ENCODE data around the gene PAH.

Gene PAH

DNA sequence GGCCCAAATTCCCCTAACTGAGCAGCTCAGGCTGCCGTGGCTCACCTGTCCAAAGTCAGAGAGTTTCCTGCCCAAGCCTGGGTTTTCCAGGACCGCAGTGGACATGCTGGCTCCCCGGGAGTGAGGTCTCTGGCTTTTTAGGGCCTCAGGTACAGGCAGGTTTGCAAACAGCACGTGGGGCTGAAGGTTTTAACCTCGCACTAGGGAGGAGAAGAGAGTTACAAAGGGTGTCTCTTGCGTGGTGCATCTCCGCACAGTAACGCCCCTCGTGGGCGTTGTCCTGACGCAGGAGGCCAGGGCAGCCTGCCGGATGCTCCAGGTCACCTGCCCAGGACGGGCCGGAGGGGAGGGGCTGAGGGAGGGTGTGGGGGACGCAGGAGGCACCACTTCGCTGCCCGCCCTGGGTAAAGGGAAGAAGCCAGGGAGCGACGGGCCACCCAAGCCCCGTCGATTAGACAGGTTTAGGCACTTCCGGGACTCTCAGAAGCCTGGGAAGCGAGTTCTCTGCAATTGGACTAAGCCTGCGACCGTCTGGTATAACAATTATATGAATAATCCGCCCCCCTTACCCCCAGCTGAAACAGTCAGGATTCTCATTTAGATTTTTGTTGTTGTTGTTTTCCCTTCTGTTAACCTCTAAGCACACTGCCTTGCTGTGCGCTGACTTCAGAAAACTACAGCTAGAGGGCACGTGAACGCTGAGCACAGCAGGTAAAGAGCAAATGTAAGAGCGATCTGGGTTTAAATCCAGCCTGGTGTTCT is at the start of gene PAH:
TSS of gene PAH (minus strand) at position 219 of the 762 bp plus-strand sequence. CDS start at position 105, 114 bp downstream.
- H3K36me3 ChIP-seq (ENCODE audit: control insufficient read depth, insufficient read depth, low read length): no peaks in the 10 kb centered on the region
- H3K9ac ChIP-seq (ENCODE audit: low read length): no peak within 1 kb of the TSS
- peak within 1 kb of the TSS; percentile 24 for H3K4me3 ChIP-seq (ENCODE audit: low read length)
- no peak within 1 kb of the TSS for H3K27ac ChIP-seq (ENCODE audit: low read depth, low read length)
- H3K4me1 ChIP-seq (ENCODE audit: control insufficient read depth, insufficient read depth, low read length): no peaks in the 10 kb centered on the region
- no peaks in the 10 kb centered on the region for H3K27me3 ChIP-seq (ENCODE audit: control insufficient read depth, insufficient read depth, low read length)

DNA sequence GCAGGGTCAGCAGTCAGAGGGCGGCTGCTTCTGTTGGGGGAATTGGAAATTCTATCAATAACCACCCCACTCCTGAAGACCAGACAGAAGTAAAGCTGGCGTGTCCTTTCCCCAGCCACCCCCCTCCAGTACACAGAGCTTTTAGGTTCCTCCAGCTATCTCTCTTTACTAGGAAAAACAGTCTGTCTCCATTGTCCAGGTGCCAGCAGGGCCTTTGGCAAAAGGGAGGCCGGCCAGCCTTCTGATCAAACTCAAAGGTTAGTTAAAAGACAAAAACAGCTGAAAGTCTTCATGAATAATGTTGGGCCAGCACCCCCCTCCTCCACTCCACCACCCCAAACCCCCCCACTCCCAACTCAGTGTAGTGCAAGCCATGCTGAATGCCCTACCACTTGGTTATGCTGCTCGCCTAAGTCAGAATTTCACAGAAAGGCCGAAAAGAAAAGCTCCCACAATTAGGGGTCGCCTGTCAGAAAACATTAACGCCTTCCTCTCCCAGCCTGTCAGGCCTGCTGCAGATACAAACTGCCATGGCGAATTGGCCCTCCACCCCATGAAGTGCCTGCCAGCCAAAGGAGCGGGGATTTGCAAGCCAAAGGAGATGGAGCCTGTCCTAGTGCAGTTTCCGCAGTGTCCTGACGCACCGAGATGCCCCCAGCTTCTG is 49.3 kb upstream of the PAH start:
- no peaks in the 10 kb centered on the region for H3K4me1 ChIP-seq (ENCODE audit: control insufficient read depth, insufficient read depth, low read length)
- no peak overlapping the region for H3K27ac ChIP-seq (ENCODE audit: low read depth, low read length)
- H3K9ac ChIP-seq (ENCODE audit: low read length): no peak overlapping the region
- H3K4me3 ChIP-seq (ENCODE audit: low read length): no peak overlapping the region
- H3K36me3 ChIP-seq (ENCODE audit: control insufficient read depth, insufficient read depth, low read length): no peaks in the 10 kb centered on the region
- peaks cover 17% of the 10 kb centered on the region for H3K27me3 ChIP-seq (ENCODE audit: control insufficient read depth, insufficient read depth, low read length)

DNA sequence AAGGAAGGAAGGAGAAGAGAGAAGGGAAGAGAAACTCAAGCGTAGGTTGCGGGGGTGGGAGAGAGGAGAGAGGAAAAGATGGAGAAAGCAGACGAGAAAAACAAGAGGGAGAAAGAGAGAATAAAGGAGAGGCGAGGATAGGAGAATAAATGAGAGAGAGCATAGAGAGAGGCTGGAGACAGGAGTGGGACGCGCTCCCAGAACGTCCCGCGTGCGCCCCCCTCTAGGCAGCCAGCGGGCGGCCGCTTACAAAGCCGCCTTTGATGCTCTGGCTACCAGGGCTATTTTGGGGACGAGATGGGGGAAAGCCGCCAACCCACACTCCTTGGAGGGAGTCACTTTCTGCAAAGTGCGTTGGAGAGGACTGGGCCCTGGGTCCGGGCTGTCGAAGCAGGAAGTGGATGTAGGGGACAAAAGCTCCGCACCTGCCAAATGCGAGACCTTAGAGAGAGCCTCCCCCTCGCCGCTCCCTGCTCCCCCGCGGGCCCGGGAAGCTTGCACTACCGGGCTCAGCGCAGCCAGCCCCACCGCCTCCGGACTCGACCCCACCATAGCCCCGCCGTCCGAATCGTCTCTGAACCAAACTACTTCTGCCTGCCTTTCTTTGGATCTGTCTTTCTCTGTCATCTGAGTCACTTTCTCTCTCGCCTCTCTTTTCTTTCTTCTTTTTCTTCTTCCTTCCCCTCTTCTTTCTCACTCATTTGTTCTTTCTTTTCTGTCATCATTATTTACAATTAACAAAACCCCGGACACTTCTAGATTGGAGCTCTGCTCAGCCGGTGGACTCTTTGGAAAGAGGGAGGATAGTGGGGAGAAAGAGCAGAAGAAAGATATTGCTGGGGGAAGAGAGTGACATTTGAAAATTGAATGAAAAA is 48.5 kb upstream of the PAH start:
- H3K9ac ChIP-seq (ENCODE audit: low read length): no peak overlapping the region
- H3K4me1 ChIP-seq (ENCODE audit: control insufficient read depth, insufficient read depth, low read length): no peaks in the 10 kb centered on the region
- no peaks in the 10 kb centered on the region for H3K36me3 ChIP-seq (ENCODE audit: control insufficient read depth, insufficient read depth, low read length)
- peaks cover 17% of the 10 kb centered on the region for H3K27me3 ChIP-seq (ENCODE audit: control insufficient read depth, insufficient read depth, low read length)
- no peak overlapping the region for H3K27ac ChIP-seq (ENCODE audit: low read depth, low read length)
- no peak overlapping the region for H3K4me3 ChIP-seq (ENCODE audit: low read length)

DNA sequence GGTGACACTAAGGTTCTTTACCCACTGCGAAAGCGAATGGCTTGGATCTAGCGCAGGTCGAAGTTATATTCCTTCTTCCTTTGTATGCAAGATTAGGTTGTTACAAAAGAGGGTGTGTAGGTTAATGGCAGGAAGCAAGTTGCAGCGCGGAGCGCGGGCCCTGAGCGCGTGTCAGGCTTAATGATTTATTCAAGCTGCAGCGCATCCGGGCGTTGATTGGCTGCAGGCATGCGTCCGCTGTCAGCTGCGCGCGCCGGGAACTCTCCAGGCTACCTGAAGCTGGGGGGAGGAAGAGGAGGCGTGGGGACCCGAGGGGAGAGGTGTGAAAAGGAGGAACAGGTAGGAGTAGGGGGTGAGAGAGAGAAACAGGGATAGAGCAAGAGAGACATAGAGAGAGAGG is 47.8 kb upstream of the PAH start:
- no peak overlapping the region for H3K9ac ChIP-seq (ENCODE audit: low read length)
- no peaks in the 10 kb centered on the region for H3K36me3 ChIP-seq (ENCODE audit: control insufficient read depth, insufficient read depth, low read length)
- no peak overlapping the region for H3K4me3 ChIP-seq (ENCODE audit: low read length)
- no peak overlapping the region for H3K27ac ChIP-seq (ENCODE audit: low read depth, low read length)
- peaks cover 17% of the 10 kb centered on the region for H3K27me3 ChIP-seq (ENCODE audit: control insufficient read depth, insufficient read depth, low read length)
- H3K4me1 ChIP-seq (ENCODE audit: control insufficient read depth, insufficient read depth, low read length): no peaks in the 10 kb centered on the region

- H3K4me1 ChIP-seq (ENCODE audit: control insufficient read depth, insufficient read depth, low read length): no peaks in the 10 kb centered on the region
- H3K4me3 ChIP-seq (ENCODE audit: low read length): no peak overlapping the region
- H3K27ac ChIP-seq (ENCODE audit: low read depth, low read length): no peak overlapping the region
- no peak overlapping the region for H3K9ac ChIP-seq (ENCODE audit: low read length)
- no peaks in the 10 kb centered on the region for H3K36me3 ChIP-seq (ENCODE audit: control insufficient read depth, insufficient read depth, low read length)
- H3K27me3 ChIP-seq (ENCODE audit: control insufficient read depth, insufficient read depth, low read length): peaks cover 24% of the 10 kb centered on the region
Measured at GRCh38 chr12:102963796-102964195, 46.8 kb upstream of the PAH start.

- Histone ChIP-seq H3K9ac (ENCODE audit: low read length) (no peak overlapping the region), H3K27me3 (ENCODE audit: control insufficient read depth, insufficient read depth, low read length) (peaks cover 30% of the 10 kb centered on the region), H3K27ac (ENCODE audit: low read depth, low read length) (no peak overlapping the region), H3K4me1 (ENCODE audit: control insufficient read depth, insufficient read depth, low read length) (peaks cover 2% of the 10 kb centered on the region), H3K4me3 (ENCODE audit: low read length) (no peak overlapping the region), H3K36me3 (ENCODE audit: control insufficient read depth, insufficient read depth, low read length) (no peaks in the 10 kb centered on the region)
Measured at GRCh38 chr12:102962986-102963385, 45.9 kb upstream of the PAH start.

DNA sequence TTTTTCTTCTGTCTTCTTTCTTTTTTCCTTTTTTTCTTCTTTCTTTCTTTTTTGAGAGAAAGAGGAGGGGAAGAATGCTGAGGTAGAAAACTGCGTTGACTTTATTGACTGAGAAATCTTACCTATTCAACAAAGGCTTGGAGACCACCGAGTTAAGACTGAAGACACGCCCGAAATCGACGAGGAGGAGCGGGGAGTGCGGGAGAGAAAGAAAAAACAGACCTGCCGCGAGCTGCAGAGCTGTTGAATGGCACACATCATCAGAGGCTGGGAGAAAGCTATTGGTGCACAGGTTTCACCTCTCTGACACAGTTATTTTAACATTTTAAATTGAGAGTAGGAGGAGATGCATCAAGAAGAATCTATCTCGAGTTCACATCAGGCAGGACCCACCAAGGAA is 45.5 kb upstream of the PAH start:
- no peak overlapping the region for H3K4me3 ChIP-seq (ENCODE audit: low read length)
- H3K4me1 ChIP-seq (ENCODE audit: control insufficient read depth, insufficient read depth, low read length): peaks cover 2% of the 10 kb centered on the region
- H3K27ac ChIP-seq (ENCODE audit: low read depth, low read length): no peak overlapping the region
- no peak overlapping the region for H3K9ac ChIP-seq (ENCODE audit: low read length)
- H3K27me3 ChIP-seq (ENCODE audit: control insufficient read depth, insufficient read depth, low read length): peaks cover 30% of the 10 kb centered on the region
- H3K36me3 ChIP-seq (ENCODE audit: control insufficient read depth, insufficient read depth, low read length): no peaks in the 10 kb centered on the region

GRCh38 chr12:102961466-102961855 is 44.4 kb upstream of the PAH start:
- Histone ChIP-seq H3K4me3 (ENCODE audit: low read length) (no peak overlapping the region), H3K27ac (ENCODE audit: low read depth, low read length) (no peak overlapping the region)

DNA sequence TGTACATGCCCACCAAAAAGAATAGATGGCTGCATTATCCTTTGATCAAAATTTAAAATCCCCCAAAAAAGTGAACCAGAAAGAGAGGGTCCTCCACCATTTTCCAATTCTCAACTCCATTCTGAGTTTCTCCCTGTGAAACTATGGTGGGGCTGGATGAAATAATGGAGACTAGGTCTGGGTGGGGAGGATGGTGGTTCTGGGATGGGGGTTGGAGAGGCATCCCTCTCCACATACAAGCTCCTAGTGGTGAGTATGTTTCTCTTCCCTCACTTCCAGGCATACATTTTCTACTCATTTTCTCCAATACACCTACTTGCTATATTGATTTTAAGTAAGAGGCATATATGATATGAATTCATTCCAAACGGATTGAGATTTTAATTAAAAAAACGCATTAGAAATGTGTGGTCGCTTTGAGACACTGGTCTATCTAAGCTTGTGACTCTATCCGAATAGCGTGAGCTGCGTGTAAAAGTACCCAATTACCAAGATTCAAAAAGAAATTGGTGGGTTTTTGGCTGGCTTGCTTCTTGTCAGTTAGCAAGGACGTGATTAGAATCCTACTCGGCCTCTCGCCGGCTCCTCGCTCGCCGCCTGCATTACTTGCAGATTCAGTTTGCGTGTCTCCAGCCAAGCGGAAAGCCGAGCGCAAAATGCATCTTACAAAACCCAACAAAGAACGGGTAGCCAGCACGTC is 43.9 kb upstream of the PAH start:
- H3K27ac ChIP-seq (ENCODE audit: low read depth, low read length): no peak overlapping the region
- H3K9ac ChIP-seq (ENCODE audit: low read length): no peak overlapping the region
- H3K36me3 ChIP-seq (ENCODE audit: control insufficient read depth, insufficient read depth, low read length): no peaks in the 10 kb centered on the region
- peaks cover 29% of the 10 kb centered on the region for H3K27me3 ChIP-seq (ENCODE audit: control insufficient read depth, insufficient read depth, low read length)
- H3K4me1 ChIP-seq (ENCODE audit: control insufficient read depth, insufficient read depth, low read length): peaks cover 2% of the 10 kb centered on the region
- H3K4me3 ChIP-seq (ENCODE audit: low read length): no peak overlapping the region

More at GRCh38 chr12:102961466-102961855, 44.4 kb upstream of the PAH start:
- peaks cover 29% of the 10 kb centered on the region for H3K27me3 ChIP-seq (ENCODE audit: control insufficient read depth, insufficient read depth, low read length)
- H3K9ac ChIP-seq (ENCODE audit: low read length): no peak overlapping the region
- H3K36me3 ChIP-seq (ENCODE audit: control insufficient read depth, insufficient read depth, low read length): no peaks in the 10 kb centered on the region
- peaks cover 2% of the 10 kb centered on the region for H3K4me1 ChIP-seq (ENCODE audit: control insufficient read depth, insufficient read depth, low read length)

- H3K27ac ChIP-seq (ENCODE audit: low read depth, low read length): no peak overlapping the region
- H3K27me3 ChIP-seq (ENCODE audit: control insufficient read depth, insufficient read depth, low read length): peaks cover 25% of the 10 kb centered on the region
- H3K4me1 ChIP-seq (ENCODE audit: control insufficient read depth, insufficient read depth, low read length): peaks cover 2% of the 10 kb centered on the region
- no peak overlapping the region for H3K9ac ChIP-seq (ENCODE audit: low read length)
- no peaks in the 10 kb centered on the region for H3K36me3 ChIP-seq (ENCODE audit: control insufficient read depth, insufficient read depth, low read length)
- no peak overlapping the region for H3K4me3 ChIP-seq (ENCODE audit: low read length)
Measured at GRCh38 chr12:102959391-102959790, 42.3 kb upstream of the PAH start.

DNA sequence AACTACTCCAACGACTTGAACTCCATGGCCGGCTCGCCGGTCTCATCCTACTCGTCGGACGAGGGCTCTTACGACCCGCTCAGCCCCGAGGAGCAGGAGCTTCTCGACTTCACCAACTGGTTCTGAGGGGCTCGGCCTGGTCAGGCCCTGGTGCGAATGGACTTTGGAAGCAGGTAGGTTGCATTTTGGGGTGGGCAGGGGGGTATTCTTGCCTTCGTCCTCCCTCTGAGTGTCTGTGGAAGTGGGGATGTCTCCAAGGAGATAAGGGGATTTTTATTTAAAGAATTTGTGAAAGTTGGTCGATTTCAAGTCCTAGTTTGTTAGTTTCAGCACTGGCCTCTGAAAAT is 41.8 kb upstream of the PAH start:
- Histone ChIP-seq H3K4me3 (ENCODE audit: low read length) (peak overlapping the region; percentile 57), H3K4me1 (ENCODE audit: control insufficient read depth, insufficient read depth, low read length) (peaks cover 2% of the 10 kb centered on the region), H3K27ac (ENCODE audit: low read depth, low read length) (no peak overlapping the region), H3K27me3 (ENCODE audit: control insufficient read depth, insufficient read depth, low read length) (peaks cover 29% of the 10 kb centered on the region), H3K9ac (ENCODE audit: low read length) (no peak overlapping the region), H3K36me3 (ENCODE audit: control insufficient read depth, insufficient read depth, low read length) (no peaks in the 10 kb centered on the region)
